H9 (cell line): ENCODE results near the gene IGLL5. TPM values are rescaled to one million over a fixed set of nuclear protein-coding genes. Genes with fewer than 3 reads are reported as not detected.

Source experiments
- DNase-seq: peaks from one replicate; pipeline ENCODE4 v3.0.0-alpha.2; 2017
- H2AFZ ChIP-seq: one replicate; pipeline ENCODE4 v1.6.1; 2013; ENCODE audit warnings: mild to moderate bottlenecking, low read length, control low read depth, moderate library complexity
- H2AK5ac ChIP-seq: 2 replicates; pipeline ENCODE4 v1.6.1; 2013; ENCODE audit warnings: low read length, control low read depth, mixed read lengths; ENCODE audit not compliant: insufficient read length
- H2BK120ac ChIP-seq: one replicate; pipeline ENCODE4 v1.6.1; 2013; ENCODE audit warnings: low read depth, mild to moderate bottlenecking, low read length, control low read depth, inconsistent platforms; ENCODE audit not compliant: poor library complexity, severe bottlenecking
- H2BK12ac ChIP-seq: 2 replicates; pipeline ENCODE4 v1.6.1; 2013; ENCODE audit warnings: low read length, control low read depth, mixed read lengths, low read depth; ENCODE audit not compliant: insufficient read length
- H2BK15ac ChIP-seq: 2 replicates; pipeline ENCODE4 v1.6.1; 2013; ENCODE audit warnings: low read depth, low read length, control low read depth
- H2BK20ac ChIP-seq: one replicate; pipeline ENCODE4 v1.6.1; 2013; ENCODE audit warnings: low read depth, mild to moderate bottlenecking, low read length, control low read depth, inconsistent platforms; ENCODE audit not compliant: poor library complexity, severe bottlenecking
- H2BK5ac ChIP-seq: 2 replicates; pipeline ENCODE4 v1.6.1; 2013; ENCODE audit warnings: low read length, control low read depth, mixed read lengths; ENCODE audit not compliant: insufficient read length
- H3K14ac ChIP-seq: 2 replicates; pipeline ENCODE4 v1.6.1; 2013; ENCODE audit warnings: low read length, control low read depth; ENCODE audit not compliant: insufficient read depth
- H3K18ac ChIP-seq: 2 replicates; pipeline ENCODE4 v1.6.1; 2013; ENCODE audit warnings: low read depth, mild to moderate bottlenecking, mixed read lengths, low read length, control low read depth; ENCODE audit not compliant: insufficient read length
- H3K23ac ChIP-seq: 2 replicates; pipeline ENCODE4 v1.6.1; 2013; ENCODE audit warnings: low read length, control low read depth, mixed read lengths, low read depth; ENCODE audit not compliant: insufficient read length
- H3K23me2 ChIP-seq: 2 replicates; pipeline ENCODE4 v1.6.1; 2013; ENCODE audit warnings: low read depth, mild to moderate bottlenecking, mixed read lengths, low read length, control low read depth; ENCODE audit not compliant: insufficient read length, poor library complexity, severe bottlenecking
- H3K27ac ChIP-seq: 2 replicates; pipeline ENCODE4 v1.5.1; 2013; ENCODE audit warnings: low read length, control low read depth, mixed read lengths, low read depth; ENCODE audit not compliant: insufficient read length
- H3K27me3 ChIP-seq: 2 replicates; pipeline ENCODE4 v1.6.1; 2013; ENCODE audit warnings: low read length, control low read depth, inconsistent platforms; ENCODE audit not compliant: insufficient read depth
- H3K4ac ChIP-seq: 2 replicates; pipeline ENCODE4 v1.6.1; 2013; ENCODE audit warnings: low read depth, mild to moderate bottlenecking, control low read depth, inconsistent platforms, low read length, moderate library complexity
- H3K4me1 ChIP-seq: 2 replicates; pipeline ENCODE4 v1.6.1; 2013; ENCODE audit warnings: low read length, control low read depth, inconsistent platforms; ENCODE audit not compliant: insufficient read depth
- H3K4me2 ChIP-seq: 2 replicates; pipeline ENCODE4 v1.6.1; 2013; ENCODE audit warnings: low read length, control low read depth, mixed read lengths; ENCODE audit not compliant: insufficient read length, insufficient read depth
- H3K56ac ChIP-seq: 2 replicates; pipeline ENCODE4 v1.6.1; 2013; ENCODE audit warnings: low read depth, mild to moderate bottlenecking, mixed read lengths, low read length, control low read depth; ENCODE audit not compliant: insufficient read length
- H3K79me1 ChIP-seq: 2 replicates; pipeline ENCODE4 v1.6.1; 2013; ENCODE audit warnings: low read depth, mild to moderate bottlenecking, moderate library complexity, low read length, control low read depth, inconsistent platforms; ENCODE audit not compliant: insufficient read depth, poor library complexity, severe bottlenecking
- H3K79me2 ChIP-seq: 2 replicates; pipeline ENCODE4 v1.6.1; 2013; ENCODE audit warnings: low read length, control low read depth, inconsistent platforms; ENCODE audit not compliant: insufficient read depth
- H3K9ac ChIP-seq: 2 replicates; pipeline ENCODE4 v1.6.1; 2013; ENCODE audit warnings: low read length, control low read depth, mixed read lengths; ENCODE audit not compliant: insufficient read length; ENCODE audit errors: extremely low read depth
- H3K9me3 ChIP-seq: one replicate; pipeline ENCODE4 v1.6.1; 2013; ENCODE audit warnings: low read depth, low read length, inconsistent platforms; ENCODE audit not compliant: control insufficient read depth
- H3T11ph ChIP-seq: one replicate; pipeline ENCODE4 v1.6.1; 2013; ENCODE audit warnings: mild to moderate bottlenecking, low read length, control low read depth, inconsistent platforms
- H4K20me1 ChIP-seq: one replicate; pipeline ENCODE4 v1.6.1; 2013; ENCODE audit not compliant: control insufficient read depth, insufficient read length, insufficient read depth
- H4K5ac ChIP-seq: 2 replicates; pipeline ENCODE4 v1.6.1; 2013; ENCODE audit warnings: low read depth, mild to moderate bottlenecking, mixed read lengths, low read length, control low read depth; ENCODE audit not compliant: insufficient read length
- H4K8ac ChIP-seq: replicated peaks from 2 replicates; pipeline ENCODE4 v1.6.1; 2013; ENCODE audit warnings: low read length, control low read depth, mixed read lengths, low read depth; ENCODE audit not compliant: insufficient read length
- H4K91ac ChIP-seq: 2 replicates; pipeline ENCODE4 v1.6.1; 2013; ENCODE audit warnings: low read depth, mild to moderate bottlenecking, moderate library complexity, mixed read lengths, low read length, control low read depth; ENCODE audit not compliant: insufficient read length
- H3K27ac Mint-ChIP-seq, 3 experiments: 2 replicates in 2 of 3; 3 replicates in 1 of 3; pipeline ENCODE4 v1.8.0; 2020 to 2021; ENCODE audit warnings: mixed read lengths in 3 of 3, mild to moderate bottlenecking in 1 of 3, moderate library complexity in 1 of 3
- H3K27me3 Mint-ChIP-seq: 2 replicates; pipeline ENCODE4 v1.8.0; 2021; ENCODE audit warnings: low read depth, mild to moderate bottlenecking, moderate library complexity, mixed read lengths
- H3K36me3 Mint-ChIP-seq, 3 experiments: 2 replicates in 2 of 3; 3 replicates in 1 of 3; pipeline ENCODE4 v1.8.0; 2020 to 2021; ENCODE audit warnings: low read depth in 3 of 3, mixed read lengths in 3 of 3; ENCODE audit not compliant: insufficient read depth in 1 of 3
- H3K4me1 Mint-ChIP-seq, 2 experiments: 2 replicates each; pipeline ENCODE4 v1.8.0; 2020; ENCODE audit warnings: mixed read lengths in 2 of 2
- H3K4me3 Mint-ChIP-seq, 2 experiments: 2 replicates in 1 of 2; 3 replicates in 1 of 2; pipeline ENCODE4 v1.8.0; 2020 to 2021; ENCODE audit warnings: mild to moderate bottlenecking in 2 of 2, mixed read lengths in 2 of 2, moderate library complexity in 1 of 2
- H3K9me3 Mint-ChIP-seq, 2 experiments: 2 replicates in 1 of 2; 3 replicates in 1 of 2; pipeline ENCODE4 v1.8.0; 2020; ENCODE audit warnings: mild to moderate bottlenecking in 2 of 2, mixed read lengths in 2 of 2, moderate library complexity in 1 of 2
- CTCF ChIP-seq: fragments of 200-600 bp; sonication (generic); conservative IDR thresholded peaks from 3 replicates; pipeline ENCODE4 v1.8.0; 2021; ENCODE audit warnings: antibody characterized with exemption, mild to moderate bottlenecking
- WGBS: extraction: QIAGEN DNeasy Blood & Tissue Kit; methylation state at CpG from one replicate; pipeline ENCODE4 v1.1.7; 2013; ENCODE audit warnings: missing lambda C conversion rate, low lambda C conversion rate, mixed read lengths; ENCODE audit not compliant: insufficient read length; ENCODE audit errors: extremely low coverage; 5-methylcytosine and 5-hydroxymethylcytosine counted together
- total RNA-seq: library from RNA; stranded (reverse); gene quantifications from 2 replicates; pipeline ENCODE4 v1.2.1, GENCODE V29; 2021

IGLL5 gene
- total RNA-seq, 1 experiment from 2014 or later: not detected

GRCh38 chr22:22912988-22913253, 25.3 kb downstream of the IGLL5 start:
- Histone ChIP-seq H2BK12ac (no peak overlapping the region), H2AFZ (no peak overlapping the region), H2BK120ac (no peak overlapping the region), H3K23me2 (no peaks in the 10 kb centered on the region), H3K23ac (no peak overlapping the region), H4K8ac (no peak overlapping the region), H4K91ac (no peak overlapping the region), H3K79me2 (no peaks in the 10 kb centered on the region), H3T11ph (no peak overlapping the region), H3K56ac (no peak overlapping the region), H3K9me3 (no peaks in the 10 kb centered on the region), H2BK5ac (no peak overlapping the region), H3K9ac (no peak overlapping the region), H4K5ac (no peak overlapping the region), H3K27ac (no peak overlapping the region), H3K4me1 (no peaks in the 10 kb centered on the region), H3K4me2 (no peak overlapping the region), H3K18ac (no peak overlapping the region), H3K79me1 (no peaks in the 10 kb centered on the region), H4K20me1 (no peaks in the 10 kb centered on the region), H2BK15ac (no peak overlapping the region), H3K4ac (no peak overlapping the region), H2AK5ac (no peak overlapping the region), H2BK20ac (no peak overlapping the region), H3K27me3 (peaks cover 12% of the 10 kb centered on the region; the same call in 1 of the 2 replicates), H3K14ac (no peak overlapping the region)
- no peak for TF ChIP-seq CTCF
- Mint-ChIP-seq H3K4me1 (no peaks in the 10 kb centered on the region), H3K27ac (no peak overlapping the region), H3K9me3 (peaks cover 0 to 5% of the 10 kb centered on the region in 2 experiments; a peak in 2 of 5 replicates), H3K36me3 (no peaks in the 10 kb centered on the region), H3K27me3 (peaks cover 100% of the 10 kb centered on the region), H3K4me3 (no peak overlapping the region)
- WGBS: no CpG with 5 or more reads among the region's 7 CpGs
- no peak for DNase-seq
